NCI-H774 (cell line): Measurements from ENCODE around the gene PSMA1.
A peak's percentile ranks its signal among the peaks of the same experiment; 100 is the strongest.
"Not testable (repeated sequence)": the region's sequence is repeated elsewhere in the genome, so short reads cannot be mapped to it uniquely, and the experiment has no call there.

Source experiments
- DNase-seq: peaks from one replicate; lab custom pipeline; 2025; lab: John Stamatoyannopoulos, UW

PSMA1 gene

DNA sequence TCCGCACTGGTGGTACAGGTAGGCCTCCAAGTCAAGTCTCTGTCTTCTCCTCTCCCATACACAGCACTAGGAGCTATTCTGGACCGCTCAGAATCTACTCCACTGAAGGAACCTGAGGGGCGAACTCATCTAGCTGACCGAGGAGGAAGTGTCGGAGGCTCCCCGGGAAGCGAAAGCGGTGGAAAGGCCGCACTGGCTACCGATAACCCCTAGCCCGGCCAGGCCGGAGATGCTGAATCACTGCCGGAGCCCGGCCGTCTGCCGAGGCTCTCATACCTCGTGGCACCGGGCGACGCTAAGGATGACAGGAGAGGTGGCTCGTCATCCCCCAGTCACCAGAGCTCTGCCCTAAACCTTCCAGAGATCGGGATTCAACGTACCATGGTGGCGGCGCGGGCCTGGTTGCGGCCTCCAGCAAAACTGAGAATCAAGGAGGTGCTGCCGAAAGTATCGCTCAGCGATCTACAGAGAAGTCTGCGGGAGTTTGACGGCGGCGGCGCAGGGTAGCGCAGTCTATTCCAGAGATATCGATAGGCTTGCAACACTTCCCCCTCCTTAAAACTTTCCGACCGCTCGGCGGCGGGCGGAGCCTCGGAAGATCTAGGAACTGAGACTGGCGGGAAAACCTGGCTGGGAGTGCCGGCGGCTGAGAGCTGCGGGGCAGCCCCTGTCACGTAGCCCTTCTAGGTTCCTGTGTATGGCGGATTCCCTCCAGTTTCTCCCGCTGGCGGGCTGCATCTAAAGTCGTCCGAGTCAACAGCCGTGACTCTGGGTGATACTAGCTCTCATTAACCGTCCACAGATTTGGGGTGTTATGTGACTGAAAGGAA lies at the start of gene PSMA1:
Gene PSMA1, minus strand, starts transcription at position 470 of the 830 bp plus-strand sequence. Its CDS starts 87 bp downstream, at position 383.
- peak; percentile 92 for DNase-seq

DNA sequence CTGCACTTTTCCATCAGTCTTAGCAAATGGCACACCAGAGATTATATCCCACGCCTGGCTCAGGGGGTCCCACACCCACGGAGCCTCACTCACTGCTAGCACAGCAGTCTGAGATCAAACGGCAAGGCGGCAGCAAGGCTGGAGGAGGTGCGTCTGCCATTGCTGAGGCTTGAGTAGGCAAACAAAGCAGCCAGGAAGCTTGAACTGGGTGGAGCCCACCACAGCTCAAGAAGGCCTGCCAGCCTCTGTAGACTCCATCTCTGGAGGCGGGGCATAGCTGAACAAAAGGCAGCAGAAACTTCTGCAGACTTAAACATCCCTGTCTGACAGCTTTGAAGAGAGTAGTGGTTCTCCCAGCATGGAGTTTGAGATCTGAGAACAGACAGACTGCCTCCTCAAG lies 49.3 kb upstream of the PSMA1 start:
- not testable (repeated sequence) for DNase-seq

DNA sequence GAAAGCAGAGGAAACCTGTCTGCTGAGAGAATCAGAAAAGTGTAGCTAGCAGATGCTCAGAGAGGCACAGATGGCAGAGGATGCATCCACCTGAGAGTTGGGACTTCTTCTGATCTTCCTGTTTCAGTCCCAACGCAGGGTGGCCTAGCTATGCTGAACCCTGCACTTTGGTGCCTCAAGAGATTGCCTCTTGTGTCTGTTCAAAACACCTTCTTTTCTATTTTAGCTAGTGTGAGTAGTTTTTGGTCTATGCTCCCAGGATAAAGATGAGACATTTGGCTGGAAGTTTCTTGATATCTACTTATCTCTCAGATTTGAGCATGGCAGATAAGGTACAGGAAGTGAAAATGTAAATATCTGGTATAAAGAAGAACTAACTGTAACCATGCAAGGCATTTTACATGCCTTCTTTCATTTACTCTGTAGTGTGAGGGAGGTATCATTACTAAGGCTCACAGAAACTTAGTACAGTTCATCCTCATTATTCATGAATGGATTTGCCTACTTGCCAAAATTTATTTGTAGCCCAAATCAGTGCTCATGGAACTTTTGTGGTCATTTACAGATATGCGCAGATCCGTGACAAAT lies 47.0 kb upstream of the PSMA1 start:
- no peak for DNase-seq

DNA sequence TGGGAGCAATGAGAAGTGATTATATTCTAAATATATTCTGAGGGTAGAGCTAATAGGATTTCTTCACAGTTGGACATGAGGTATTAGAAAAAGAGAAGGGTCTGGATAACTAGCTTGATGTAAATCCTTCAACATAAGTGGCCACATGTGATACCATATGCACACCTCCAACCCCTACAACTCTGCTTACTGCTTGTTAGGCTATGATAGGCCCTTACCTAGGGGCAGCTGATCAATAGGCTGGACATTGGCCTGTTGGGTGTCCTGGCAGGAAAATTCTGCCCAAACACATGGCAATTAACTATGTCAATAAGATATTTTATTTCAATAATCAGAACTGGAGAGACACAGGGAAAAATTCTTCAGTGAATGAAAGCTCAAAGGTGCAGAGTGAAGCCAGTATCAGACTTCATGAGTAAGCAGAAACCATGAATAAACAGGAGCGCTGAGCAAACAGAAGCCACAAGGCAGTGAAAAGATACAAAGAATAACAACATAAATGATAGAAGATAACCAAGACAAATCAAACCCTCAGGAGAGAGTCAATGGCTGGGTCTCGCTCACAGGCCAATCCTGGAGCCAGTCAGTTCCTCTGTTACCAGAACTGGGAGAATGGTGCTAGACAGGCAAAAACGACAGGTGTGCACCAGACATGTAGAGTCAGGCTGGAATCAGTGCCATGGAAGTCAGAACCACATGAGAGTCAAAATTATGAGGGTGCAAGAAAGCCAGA lies 46.3 kb upstream of the PSMA1 start:
- DNase-seq = no peak

DNA sequence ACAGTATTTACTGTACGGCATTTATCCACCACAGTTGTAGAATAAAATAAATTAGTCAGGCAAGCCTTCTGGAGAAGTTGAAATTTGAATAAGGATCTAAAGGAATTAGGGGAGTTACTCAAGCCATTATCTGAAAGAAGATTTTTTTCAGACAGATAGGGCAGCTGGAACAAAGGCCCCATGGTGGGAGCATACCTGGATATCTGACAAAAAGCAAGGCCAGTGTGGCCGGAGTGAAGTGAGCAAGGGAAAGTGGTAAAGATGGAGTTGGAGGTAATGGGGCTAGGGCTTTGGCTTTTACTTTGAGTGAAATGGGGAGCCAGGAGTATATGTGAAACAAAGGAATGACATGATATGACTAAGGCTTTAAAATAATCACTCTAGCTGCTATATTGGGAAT lies 45.7 kb upstream of the PSMA1 start:
- no peak for DNase-seq

DNA sequence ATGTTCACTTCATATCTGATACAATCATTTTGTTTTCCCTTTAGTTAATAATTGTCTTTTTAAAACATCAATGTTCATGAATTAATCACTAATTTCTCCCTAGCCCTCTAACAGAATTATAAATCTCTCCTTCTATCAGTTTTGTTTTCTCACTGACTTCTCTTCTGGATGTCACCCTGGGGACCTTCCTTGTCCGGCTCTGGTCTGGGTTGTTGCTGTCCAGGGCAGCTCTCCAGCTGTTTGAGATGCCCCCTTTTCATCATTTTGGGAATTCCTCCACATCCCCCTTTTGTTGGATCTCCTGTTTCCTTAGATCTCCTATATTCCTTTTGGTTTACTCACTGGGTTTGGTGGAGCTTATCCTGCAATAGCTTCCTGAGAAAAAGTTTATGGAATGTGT lies 35.6 kb upstream of the PSMA1 start:
- no peak for DNase-seq

DNA sequence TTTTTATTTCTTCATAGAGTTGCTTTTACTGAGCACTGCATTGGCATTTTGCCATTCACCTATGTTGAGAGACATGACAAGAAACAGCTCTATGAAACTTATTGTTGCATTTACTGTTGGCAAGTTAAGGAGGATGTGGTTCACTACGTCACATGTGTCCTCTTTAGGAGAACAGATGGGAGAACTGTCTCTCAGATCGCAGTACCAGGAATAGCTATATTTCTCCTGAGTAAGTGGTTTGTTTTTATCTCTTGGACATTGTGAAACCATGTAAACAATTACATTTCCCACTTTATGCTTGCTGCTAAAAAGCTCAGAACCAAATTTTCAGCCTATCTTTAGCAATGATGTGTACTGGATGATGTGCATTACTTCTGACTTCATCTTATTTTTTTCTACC lies 34.8 kb upstream of the PSMA1 start:
- DNase-seq = no peak

DNA sequence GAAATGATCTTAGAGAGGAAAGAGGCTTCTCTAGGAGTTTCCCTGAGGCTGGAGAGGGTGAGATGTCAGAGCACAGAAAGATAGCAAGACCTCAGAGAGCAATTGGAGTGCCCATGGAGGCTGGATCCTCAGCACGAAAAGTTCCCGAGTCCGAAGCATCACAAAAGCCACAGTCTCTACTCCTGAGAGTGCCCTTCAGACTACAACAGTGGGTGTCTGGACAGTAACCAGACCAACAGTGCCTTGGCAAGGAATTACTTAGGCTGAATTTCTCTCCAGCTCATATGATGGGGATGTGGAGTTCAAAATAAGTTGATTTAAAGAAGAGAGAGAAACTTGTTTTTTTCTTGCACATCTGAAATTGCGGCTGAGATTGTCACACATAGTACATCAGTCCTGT lies 31.9 kb upstream of the PSMA1 start:
- DNase-seq = no peak

DNA sequence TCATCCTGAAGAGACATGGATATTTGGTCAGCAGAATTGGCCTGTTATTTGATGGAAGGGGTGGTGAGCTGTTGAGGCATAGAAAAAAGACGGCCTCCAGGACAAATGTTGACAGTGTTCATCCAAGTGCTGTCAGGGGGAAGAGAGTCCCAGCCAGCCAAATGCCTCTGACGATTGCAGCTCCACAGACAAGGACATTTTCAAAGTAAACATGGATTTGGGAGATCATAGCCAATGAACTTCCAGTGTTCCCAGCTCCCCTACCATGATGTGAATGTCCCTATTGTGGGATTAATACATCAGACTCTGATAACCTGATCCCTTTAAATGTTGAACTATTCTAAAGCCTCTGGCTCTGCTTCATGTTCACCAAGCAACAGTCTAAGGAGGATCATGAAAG lies 31.2 kb upstream of the PSMA1 start:
- DNase-seq = no peak

DNA sequence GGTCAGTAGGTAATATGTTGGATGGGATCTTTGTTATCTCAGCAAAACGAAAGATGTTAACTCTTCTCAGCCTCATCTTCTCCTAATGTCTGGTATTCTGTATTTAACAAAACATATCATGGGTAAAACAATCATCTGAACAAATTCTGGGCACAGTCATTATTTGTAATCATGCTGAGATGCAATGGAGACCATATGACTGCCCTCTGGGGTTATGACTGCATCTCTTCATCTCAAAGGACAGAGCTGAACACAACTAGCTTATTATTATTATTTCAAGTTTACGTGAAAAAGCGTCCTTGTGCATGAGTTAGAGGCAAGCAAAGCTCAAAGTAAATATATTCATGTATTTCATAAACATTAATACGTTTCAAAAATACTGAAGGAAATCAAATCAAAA lies 29.7 kb upstream of the PSMA1 start:
- DNase-seq = no peak

DNA sequence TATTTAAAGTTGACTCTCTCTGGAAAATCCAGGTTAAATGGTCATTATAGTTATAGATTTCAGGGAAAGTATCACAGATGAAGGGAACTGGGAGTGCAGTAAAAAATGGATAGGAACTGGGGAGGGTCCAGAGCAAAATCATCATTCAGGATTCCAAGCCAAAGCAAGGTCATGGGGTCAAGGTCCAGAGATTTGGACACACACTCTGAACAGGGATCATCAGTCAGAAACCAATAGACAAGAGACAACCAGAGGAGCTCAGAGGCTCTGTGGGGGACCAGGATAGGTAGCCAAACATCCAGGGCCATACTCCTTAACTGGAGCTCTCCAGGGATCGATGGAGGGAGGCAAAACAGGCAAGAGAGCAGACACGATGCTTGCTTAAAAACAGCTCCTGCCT lies 27.3 kb upstream of the PSMA1 start:
- DNase-seq = no peak

DNA sequence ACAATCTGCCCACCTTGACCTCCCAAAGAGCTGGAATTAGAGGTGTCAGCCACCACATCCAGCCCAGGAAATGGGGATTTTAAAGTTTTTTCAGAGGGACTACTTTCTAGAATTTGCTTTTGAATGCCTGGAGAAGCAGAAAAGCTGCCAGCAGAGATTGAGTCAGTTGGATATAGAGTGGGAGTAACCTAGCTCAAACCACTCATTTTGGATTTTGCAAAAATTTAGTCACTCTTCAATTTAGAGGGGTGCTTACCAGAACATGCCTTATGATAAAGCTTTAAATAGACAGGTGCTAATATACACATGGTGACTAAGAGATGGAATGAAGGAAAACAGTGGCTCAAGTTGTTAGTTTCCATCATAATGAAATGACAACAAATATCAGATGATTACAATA lies 26.5 kb upstream of the PSMA1 start:
- no peak for DNase-seq

DNA sequence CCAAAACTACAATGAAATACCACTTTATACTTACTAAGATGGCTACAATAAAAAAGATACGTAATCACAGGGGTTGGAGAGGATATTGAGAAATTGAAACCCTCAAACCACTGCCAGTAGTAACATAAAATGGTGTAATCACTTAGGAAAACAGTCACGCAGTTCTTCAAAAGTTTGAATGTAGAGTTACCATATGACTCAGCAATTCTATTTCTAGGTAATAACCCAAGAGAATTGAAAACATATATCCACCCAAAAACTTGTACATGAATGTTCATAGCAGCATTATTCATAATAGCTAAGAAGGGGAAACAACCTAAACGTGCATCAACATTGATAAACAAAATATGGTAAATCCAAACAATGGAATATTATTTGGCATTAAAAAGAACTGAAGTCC lies 24.4 kb upstream of the PSMA1 start:
- DNase-seq = no peak

DNA sequence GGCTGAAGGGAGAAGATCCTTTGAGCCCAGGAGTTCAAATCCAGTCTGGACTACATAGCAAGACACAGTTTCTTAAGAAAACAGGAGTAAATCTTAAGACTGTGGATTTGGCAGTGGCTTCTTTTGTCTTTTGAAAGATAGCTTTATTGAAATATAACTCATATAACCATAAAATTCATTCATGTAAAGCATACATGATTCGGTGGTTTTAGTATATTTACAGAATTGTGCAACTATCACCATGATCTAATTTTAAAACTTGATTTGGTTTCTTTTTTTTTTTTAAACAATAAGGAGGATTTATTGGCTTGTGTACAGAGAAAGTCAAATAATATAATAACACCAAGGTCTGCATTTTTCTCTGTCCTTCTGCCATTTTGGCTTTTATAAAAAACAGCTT lies 23.1 kb upstream of the PSMA1 start:
- DNase-seq = no peak

DNA sequence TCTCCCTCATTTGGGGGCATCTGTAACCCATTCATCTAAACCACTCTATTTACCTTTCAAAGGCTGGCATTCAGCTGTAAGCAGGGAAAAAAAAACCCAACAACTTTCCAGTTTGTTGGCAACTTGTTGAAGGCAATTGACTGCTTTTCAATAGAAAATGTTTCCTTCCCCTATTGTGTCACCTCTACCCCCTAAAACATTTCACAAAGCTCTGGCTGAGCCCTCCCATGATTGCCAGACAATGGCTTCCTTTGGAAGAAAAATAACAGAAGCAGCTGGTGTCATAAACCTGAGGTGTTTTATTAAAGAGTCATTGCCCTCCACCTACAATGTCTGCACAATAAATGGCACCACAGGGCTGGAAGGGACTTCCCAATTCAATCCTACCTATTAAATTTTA lies 22.1 kb upstream of the PSMA1 start:
- peak; percentile 52 for DNase-seq

DNA sequence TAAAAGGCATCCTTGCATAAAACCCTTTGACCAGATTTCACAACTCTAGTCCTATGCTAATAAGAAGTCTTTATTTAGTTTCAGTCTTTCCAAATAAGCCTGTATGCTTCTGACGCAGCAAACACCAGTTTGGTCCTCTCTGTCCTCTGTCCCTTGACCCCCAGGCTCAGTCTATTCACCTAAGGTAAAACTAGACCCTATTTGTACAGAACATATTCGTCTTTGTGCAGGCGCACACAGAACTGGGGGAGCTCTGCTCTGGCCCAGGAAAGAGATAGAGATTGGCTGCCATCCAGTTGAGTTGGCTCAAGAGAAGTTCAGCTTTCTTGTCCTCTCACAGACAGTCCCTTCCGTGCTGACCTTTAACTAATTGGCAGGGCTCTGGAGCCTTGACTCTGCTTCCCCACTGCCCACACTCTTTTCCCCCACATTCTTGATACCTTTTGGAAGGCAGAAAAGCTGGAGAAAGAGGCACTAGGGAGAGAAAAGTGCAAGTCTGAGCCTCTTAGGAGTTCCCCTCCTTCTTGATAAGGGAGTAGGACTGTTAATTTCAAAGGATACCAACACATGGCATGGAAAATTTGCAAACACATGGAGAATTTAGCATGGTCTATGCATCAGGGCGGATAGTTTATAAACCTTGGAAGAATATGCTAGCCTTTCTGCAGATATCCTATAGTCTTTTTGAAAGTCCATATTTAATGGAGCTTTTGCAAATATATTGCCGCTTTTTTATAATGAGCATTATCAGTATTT lies 21.2 kb upstream of the PSMA1 start:
- DNase-seq = no peak

DNA sequence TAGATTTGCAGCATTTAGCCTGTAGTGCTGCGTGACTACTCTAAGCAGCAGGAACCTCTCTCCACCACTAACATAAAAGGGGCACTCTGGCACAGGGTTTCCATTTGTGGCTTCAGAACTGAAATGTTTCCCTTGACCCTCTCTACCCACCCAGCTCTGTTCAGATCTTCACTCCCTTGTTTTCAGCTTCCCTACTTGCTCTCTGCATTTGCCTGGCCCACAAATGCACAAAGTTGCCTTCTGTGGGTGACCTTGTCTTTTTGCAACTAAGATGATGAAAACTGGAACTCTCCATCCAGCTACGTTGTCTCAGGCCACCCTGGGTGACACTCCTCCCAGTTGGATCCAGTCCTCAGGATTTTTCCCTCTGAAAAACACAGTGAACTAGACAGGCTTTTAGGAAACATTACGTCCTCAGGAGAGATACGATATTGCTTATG lies 19.8 kb upstream of the PSMA1 start:
- no peak for DNase-seq

DNA sequence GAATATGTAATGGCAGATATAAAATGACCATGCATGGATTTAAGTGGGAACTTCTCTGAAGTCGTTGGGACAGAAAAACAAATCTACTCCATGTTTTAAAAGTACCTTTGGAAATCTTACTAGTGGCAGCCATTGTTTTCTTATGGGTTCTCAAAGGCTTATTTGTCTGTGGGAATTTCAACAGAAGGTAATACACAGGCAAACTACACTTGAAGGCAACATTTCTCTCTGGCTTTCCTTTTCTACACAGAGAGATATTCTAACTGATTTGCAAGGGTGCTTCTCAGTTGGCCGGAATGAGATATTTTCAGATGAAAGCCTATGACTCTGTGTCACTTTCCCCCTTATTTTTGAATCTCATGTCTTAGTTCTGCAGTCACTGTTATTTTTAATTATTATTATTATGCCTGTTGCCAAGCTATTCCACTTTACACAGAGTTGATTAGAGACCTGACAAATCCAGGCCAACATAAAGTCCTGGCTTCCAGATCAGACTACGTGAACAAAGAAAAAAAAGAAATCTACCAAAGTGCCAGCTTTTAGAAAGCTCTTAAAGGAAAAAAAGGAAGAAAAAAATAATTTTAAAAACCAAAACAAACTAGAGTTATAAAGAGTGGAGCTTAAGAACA lies 18.9 kb upstream of the PSMA1 start:
- DNase-seq = no peak

DNA sequence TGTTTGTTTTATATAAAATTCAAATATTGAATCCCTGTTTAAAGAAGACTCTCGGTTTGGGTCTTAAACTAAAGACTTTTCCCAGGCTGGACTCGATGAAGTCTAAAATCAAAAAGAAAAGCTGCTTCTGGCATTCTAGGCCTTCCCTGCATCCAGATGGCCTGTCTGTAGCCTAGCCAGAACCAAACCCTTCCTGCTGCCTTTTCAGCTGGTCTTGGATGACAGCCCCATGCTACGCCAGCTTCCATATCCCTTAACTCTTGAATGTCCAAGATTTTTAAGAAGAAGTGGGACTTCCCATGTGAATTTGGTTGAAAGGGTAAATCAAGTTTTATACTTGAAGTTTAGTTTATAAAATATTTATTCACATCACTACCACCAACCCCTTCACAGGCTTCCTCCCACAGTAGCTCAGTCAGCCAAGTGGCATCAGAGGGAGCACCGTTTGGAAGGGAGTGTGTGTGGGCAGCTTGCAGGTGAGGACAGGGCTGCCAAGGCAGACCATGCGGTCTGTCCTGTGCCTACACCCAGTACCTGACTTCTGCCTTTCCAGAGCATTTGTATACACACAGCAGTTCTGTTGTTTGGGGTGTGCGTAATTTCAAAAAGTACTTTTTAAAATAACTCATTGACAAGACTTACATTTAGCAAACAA lies 18.2 kb upstream of the PSMA1 start:
- DNase-seq = no peak

DNA sequence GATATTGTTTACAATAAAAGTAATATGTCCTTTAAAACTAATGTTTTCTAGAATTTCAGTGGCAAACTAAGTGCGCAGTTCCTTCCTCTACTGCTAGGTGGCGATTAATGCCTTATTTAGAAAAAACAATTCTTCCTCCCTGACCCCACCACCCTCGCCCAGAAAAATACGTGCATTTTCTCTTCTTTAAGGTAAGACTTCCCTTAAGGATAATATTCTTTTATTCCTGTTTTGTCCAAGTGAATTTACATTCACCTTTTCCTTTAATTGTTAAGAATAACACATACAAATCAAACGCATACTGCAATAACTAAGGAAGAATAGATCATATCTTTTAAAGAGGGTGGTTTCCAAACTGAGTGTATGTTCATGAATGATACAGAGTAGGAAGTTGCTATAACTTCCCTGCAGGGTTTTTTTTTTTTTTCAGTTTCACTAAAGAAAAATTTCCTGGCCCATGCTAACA lies 17.0 kb upstream of the PSMA1 start:
- DNase-seq = peak; percentile 20

DNA sequence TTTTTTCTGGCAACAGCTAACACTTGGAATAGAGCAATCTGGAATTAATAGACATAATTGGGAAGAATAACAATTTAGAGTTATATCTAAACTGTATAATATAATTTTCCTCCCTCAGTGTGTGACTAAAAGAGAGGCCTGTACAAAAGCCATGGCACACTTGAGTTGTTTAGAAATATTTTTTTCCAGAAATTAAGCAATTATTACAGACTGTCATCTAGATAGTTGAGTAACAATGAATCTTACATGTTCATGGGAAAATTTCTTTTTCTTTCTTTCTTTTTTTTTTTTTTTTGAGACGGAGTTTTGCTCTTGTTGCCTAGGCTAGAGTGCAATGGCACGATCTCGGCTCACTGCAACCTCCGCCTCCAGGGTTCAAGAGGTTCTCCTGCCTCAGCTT lies 15.0 kb upstream of the PSMA1 start:
- DNase-seq = not testable (repeated sequence)
